Immature natural killer cell (primary cell): ENCODE data around the gene SYT14. TPM values are rescaled to one million over a fixed set of nuclear protein-coding genes. Genes with fewer than 3 reads are reported as not detected.
"Not testable (repeated sequence)": the region's sequence is repeated elsewhere in the genome, so short reads cannot be mapped to it uniquely, and the experiment has no call there.

Experiments used
- DNase-seq, 3 donors: peaks; one replicate each; pipeline ENCODE4 v3.0.0; 2022; ENCODE audit warnings: mixed read lengths in 1 of 3
- H3K27ac Mint-ChIP-seq, 6 donors: one replicate each; pipeline ENCODE4 v1.8.0; 2020; ENCODE audit warnings: mixed read lengths in 6 of 6, mild to moderate bottlenecking in 5 of 6, inconsistent platforms in 4 of 6, moderate library complexity in 3 of 6
- H3K27me3 Mint-ChIP-seq, 3 donors: one replicate each; pipeline ENCODE4 v1.8.0; 2020 to 2021; ENCODE audit warnings: low read depth in 3 of 3, mild to moderate bottlenecking in 3 of 3, mixed read lengths in 3 of 3, moderate library complexity in 3 of 3, inconsistent platforms in 1 of 3
- H3K36me3 Mint-ChIP-seq, 3 donors: one replicate each; pipeline ENCODE4 v1.8.0; 2020; ENCODE audit warnings: mixed read lengths in 3 of 3, inconsistent platforms in 2 of 3, mild to moderate bottlenecking in 2 of 3
- H3K4me1 Mint-ChIP-seq, 2 donors: one replicate each; pipeline ENCODE4 v1.8.0; 2020; ENCODE audit warnings: inconsistent platforms in 2 of 2, mild to moderate bottlenecking in 2 of 2, mixed read lengths in 2 of 2, moderate library complexity in 1 of 2
- H3K4me3 Mint-ChIP-seq, 5 donors: one replicate each; pipeline ENCODE4 v1.8.0; 2020; ENCODE audit warnings: mild to moderate bottlenecking in 5 of 5, mixed read lengths in 5 of 5, inconsistent platforms in 3 of 5, moderate library complexity in 3 of 5
- H3K9me3 Mint-ChIP-seq, 6 donors: one replicate each; pipeline ENCODE4 v1.8.0; 2020; ENCODE audit warnings: mild to moderate bottlenecking in 6 of 6, mixed read lengths in 6 of 6, inconsistent platforms in 4 of 6, moderate library complexity in 3 of 6
- polyA plus RNA-seq, 3 donors: library from polyadenylated mRNA; unstranded; fragments of 300-500 nt; fragmentation: Illumina TruSeq; gene quantifications; one replicate each; pipeline ENCODE4 v1.2.3, GENCODE V29; 2021

Gene SYT14
- polyA plus RNA-seq, 3 donors from 2014 or later = not detected

DNA sequence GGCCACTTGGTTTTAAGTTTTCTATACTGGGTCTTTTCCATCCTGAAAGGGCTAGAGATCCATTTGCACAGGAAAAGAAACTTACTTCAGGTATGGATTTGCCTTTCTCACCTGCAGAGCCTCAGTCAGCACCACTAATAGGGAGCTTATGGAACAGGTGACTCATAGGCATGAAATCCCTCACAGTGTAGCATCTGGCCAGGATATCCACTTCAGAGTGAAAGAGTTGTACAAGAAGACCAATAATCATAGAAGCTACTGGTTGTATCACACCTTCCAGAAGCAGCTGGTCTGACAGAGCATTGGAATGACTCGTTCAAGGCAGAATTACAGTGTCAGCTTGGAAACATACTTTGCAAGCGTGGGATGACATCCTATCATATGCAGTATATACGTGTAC is 26.3 kb upstream of the SYT14 start:
- no peak for DNase-seq
- H3K9me3 Mint-ChIP-seq = no peaks in the 10 kb centered on the region
- peaks cover 2 to 3% (median 2%) of the 10 kb centered on the region in 3 donors for H3K27me3 Mint-ChIP-seq
- H3K4me3 Mint-ChIP-seq = no peak overlapping the region
- H3K4me1 Mint-ChIP-seq = no peaks in the 10 kb centered on the region
- H3K36me3 Mint-ChIP-seq = no peaks in the 10 kb centered on the region
- H3K27ac Mint-ChIP-seq = no peak overlapping the region

- Mint-ChIP-seq H3K4me1 (no peaks in the 10 kb centered on the region), H3K36me3 (no peaks in the 10 kb centered on the region), H3K4me3 (no peak overlapping the region), H3K27me3 (peaks cover 2 to 3% (median 2%) of the 10 kb centered on the region in 3 donors), H3K9me3 (no peaks in the 10 kb centered on the region), H3K27ac (no peak overlapping the region)
- DNase-seq = no peak
These were observed 25.7 kb upstream of the SYT14 start for GRCh38 chr1:209912306-209912705.

DNA sequence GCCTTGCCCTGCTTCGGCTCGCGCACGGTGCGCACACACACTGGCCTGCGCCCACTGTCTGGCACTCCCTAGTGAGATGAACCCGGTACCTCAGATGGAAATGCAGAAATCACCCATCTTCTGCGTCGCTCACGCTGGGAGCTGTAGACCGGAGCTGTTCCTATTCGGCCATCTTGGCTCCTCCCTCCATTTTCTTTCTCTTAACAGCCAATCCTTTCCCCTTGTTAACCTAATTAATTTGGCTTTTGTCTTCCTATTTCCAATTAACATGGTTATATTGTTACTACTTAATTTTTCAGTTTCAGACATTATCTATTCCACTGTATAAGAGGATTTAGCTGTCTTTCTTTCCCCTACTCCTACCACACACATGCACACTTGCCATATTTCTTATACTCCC is 18.4 kb upstream of the SYT14 start:
- not testable (repeated sequence) for H3K9me3 Mint-ChIP-seq, H3K4me3 Mint-ChIP-seq, H3K27ac Mint-ChIP-seq, H3K27me3 Mint-ChIP-seq, H3K4me1 Mint-ChIP-seq, H3K36me3 Mint-ChIP-seq, DNase-seq

- no peaks in the 10 kb centered on the region for H3K27me3 Mint-ChIP-seq
- no peak overlapping the region for H3K4me3 Mint-ChIP-seq
- no peaks in the 10 kb centered on the region for H3K4me1 Mint-ChIP-seq
- H3K9me3 Mint-ChIP-seq = peaks cover 0 to 8% (median 5%) of the 10 kb centered on the region in 6 donors
- no peak overlapping the region for H3K27ac Mint-ChIP-seq
- H3K36me3 Mint-ChIP-seq = no peaks in the 10 kb centered on the region
- no peak for DNase-seq
These were observed 17.2 kb upstream of the SYT14 start for GRCh38 chr1:209920844-209921243.

GRCh38 chr1:209924390-209924789 is 13.6 kb upstream of the SYT14 start:
- Mint-ChIP-seq H3K27me3 (no peaks in the 10 kb centered on the region), H3K27ac (no peak overlapping the region), H3K4me1 (no peaks in the 10 kb centered on the region), H3K4me3 (no peak overlapping the region), H3K36me3 (no peaks in the 10 kb centered on the region), H3K9me3 (peaks cover 0 to 11% (median 5%) of the 10 kb centered on the region in 6 donors)
- no peak for DNase-seq

- H3K27ac Mint-ChIP-seq = no peak overlapping the region
- H3K4me1 Mint-ChIP-seq = no peaks in the 10 kb centered on the region
- H3K9me3 Mint-ChIP-seq = peaks cover 0 to 3% (median 0%) of the 10 kb centered on the region in 6 donors
- no peak overlapping the region for H3K4me3 Mint-ChIP-seq
- H3K27me3 Mint-ChIP-seq = peaks cover 0 to 6% (median 0%) of the 10 kb centered on the region in 3 donors
- no peaks in the 10 kb centered on the region for H3K36me3 Mint-ChIP-seq
- no peak for DNase-seq
These were observed 12.0 kb upstream of the SYT14 start for GRCh38 chr1:209926045-209926444.

- no peak for DNase-seq
- H3K4me1 Mint-ChIP-seq = no peaks in the 10 kb centered on the region
- peaks cover under 1 to 6% (median 2%) of the 10 kb centered on the region in 3 donors for H3K27me3 Mint-ChIP-seq
- H3K27ac Mint-ChIP-seq = no peak overlapping the region
- H3K36me3 Mint-ChIP-seq = no peaks in the 10 kb centered on the region
- H3K4me3 Mint-ChIP-seq = no peak overlapping the region
- peaks cover 0 to 3% (median 0%) of the 10 kb centered on the region in 6 donors for H3K9me3 Mint-ChIP-seq
These were observed 10.6 kb upstream of the SYT14 start for GRCh38 chr1:209927466-209927865.

DNA sequence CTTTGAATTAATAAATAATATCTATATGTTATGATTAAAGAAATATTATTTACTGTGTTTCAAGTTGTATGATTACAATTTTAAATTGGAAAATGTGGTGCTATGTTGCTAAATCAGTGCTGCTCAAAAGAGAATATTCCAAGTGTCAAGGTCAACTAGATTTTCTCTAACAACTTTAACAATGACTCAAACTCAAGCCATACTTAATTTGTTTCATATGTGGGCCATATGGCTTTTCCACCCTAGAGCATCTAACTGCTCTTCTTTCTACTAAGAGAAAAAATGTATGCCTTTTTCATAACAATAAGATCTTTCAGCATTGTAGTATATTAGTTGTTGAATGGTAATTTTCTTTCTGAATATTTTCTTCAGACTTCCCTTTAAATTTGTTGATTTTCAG is 8.3 kb upstream of the SYT14 start:
- Mint-ChIP-seq H3K4me1 (no peaks in the 10 kb centered on the region), H3K27ac (no peak overlapping the region), H3K27me3 (peaks cover 6 to 7% (median 6%) of the 10 kb centered on the region in 3 donors), H3K36me3 (no peaks in the 10 kb centered on the region), H3K9me3 (peaks cover 0 to 3% (median 0%) of the 10 kb centered on the region in 6 donors), H3K4me3 (no peak overlapping the region)
- no peak for DNase-seq

DNA sequence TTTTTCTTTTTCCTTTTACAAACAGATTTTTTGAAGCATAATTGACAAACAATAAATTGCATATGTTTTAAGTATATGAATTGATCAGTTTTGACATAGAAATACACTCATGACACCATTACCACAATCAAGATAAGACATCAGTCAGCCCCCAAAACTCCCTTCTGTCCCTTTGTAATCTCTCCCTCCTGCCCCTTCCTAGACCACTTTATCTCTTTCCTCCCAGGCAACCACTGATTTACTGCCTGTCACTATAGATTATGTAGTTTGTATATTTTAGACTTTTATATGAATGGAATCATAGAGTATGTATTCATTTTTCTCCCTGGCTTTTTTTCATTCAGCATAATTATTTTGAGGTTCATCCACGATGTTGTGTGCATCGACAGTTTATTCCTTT is 6.9 kb upstream of the SYT14 start:
- peaks cover 6 to 9% (median 6%) of the 10 kb centered on the region in 3 donors for H3K27me3 Mint-ChIP-seq
- no peak for DNase-seq
- no peak overlapping the region for H3K4me3 Mint-ChIP-seq
- H3K9me3 Mint-ChIP-seq = peaks cover 0 to 3% (median 0%) of the 10 kb centered on the region in 6 donors
- H3K4me1 Mint-ChIP-seq = no peaks in the 10 kb centered on the region
- H3K36me3 Mint-ChIP-seq = no peaks in the 10 kb centered on the region
- no peak overlapping the region for H3K27ac Mint-ChIP-seq

DNA sequence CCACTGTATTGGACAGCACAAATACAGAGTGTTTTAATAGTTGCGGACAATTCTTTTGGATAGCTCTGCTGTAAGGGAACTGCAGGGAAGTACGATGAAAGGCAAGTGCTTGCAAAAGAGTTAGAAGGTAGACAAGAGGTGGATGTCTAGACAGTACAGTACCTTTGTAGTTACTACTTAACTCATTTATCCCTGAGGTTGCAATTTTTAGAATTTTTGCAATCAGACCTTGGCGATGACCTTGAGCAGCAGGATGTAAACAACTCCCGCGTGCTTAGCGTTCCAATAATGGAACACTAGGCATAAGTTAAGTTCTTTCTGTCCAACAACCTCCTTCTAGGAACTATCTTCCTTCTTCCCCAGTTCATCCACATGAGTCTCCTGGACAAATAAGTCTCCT is 1.9 kb upstream of the SYT14 start:
- peaks cover 20 to 30% (median 24%) of the 10 kb centered on the region in 3 donors for H3K27me3 Mint-ChIP-seq
- no peak for DNase-seq
- H3K9me3 Mint-ChIP-seq = peaks cover 4 to 30% (median 7%) of the 10 kb centered on the region in 6 donors
- no peak overlapping the region for H3K27ac Mint-ChIP-seq
- H3K4me1 Mint-ChIP-seq = peaks cover 10 to 16% of the 10 kb centered on the region in 2 donors
- peaks cover 0 to 10% (median 5%) of the 10 kb centered on the region in 3 donors for H3K36me3 Mint-ChIP-seq
- no peak overlapping the region for H3K4me3 Mint-ChIP-seq

DNA sequence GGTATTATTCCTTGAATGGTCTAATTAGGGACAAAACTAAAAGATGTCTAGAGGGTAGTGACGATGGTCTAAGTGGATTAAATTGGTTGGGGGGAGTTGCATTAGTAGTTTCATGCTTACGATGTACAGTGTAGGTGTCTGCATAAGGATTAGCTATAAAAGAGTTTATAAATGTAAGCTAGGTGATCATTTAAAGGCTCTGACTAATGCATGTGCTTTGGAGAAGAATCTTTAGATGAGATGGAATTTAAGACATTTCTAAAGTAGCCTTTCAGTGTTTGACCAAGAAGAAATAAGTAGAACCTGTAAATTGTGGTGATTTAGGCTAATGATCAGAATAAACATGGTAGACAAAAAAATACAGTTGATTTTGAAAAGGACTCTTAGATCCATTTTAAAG is 7.4 kb downstream of the SYT14 start:
- no peak overlapping the region for H3K27ac Mint-ChIP-seq
- peaks cover 0 to 10% (median 1%) of the 10 kb centered on the region in 6 donors for H3K9me3 Mint-ChIP-seq
- H3K4me1 Mint-ChIP-seq = no peaks in the 10 kb centered on the region
- H3K4me3 Mint-ChIP-seq = no peak overlapping the region
- DNase-seq = no peak
- peaks cover 3 to 7% (median 3%) of the 10 kb centered on the region in 3 donors for H3K27me3 Mint-ChIP-seq
- no peaks in the 10 kb centered on the region for H3K36me3 Mint-ChIP-seq

GRCh38 chr1:209948155-209948554 is 10.1 kb downstream of the SYT14 start:
- Mint-ChIP-seq H3K27me3 (peaks cover 0 to 4% (median 1%) of the 10 kb centered on the region in 3 donors), H3K9me3 (no peaks in the 10 kb centered on the region), H3K4me3 (no peak overlapping the region), H3K27ac (no peak overlapping the region), H3K4me1 (no peaks in the 10 kb centered on the region), H3K36me3 (no peaks in the 10 kb centered on the region)
- DNase-seq = no peak

GRCh38 chr1:209956116-209956515 is 18.1 kb downstream of the SYT14 start:
- no peaks in the 10 kb centered on the region for H3K4me1 Mint-ChIP-seq
- H3K9me3 Mint-ChIP-seq = peaks cover 0 to 2% (median 0%) of the 10 kb centered on the region in 6 donors
- H3K27ac Mint-ChIP-seq = no peak overlapping the region
- H3K4me3 Mint-ChIP-seq = no peak overlapping the region
- peaks cover 0 to 8% (median 3%) of the 10 kb centered on the region in 3 donors for H3K27me3 Mint-ChIP-seq
- no peaks in the 10 kb centered on the region for H3K36me3 Mint-ChIP-seq
- DNase-seq = no peak

- Mint-ChIP-seq H3K4me3 (no peak overlapping the region), H3K36me3 (no peaks in the 10 kb centered on the region), H3K27ac (no peak overlapping the region), H3K9me3 (peaks cover 0 to 2% (median 0%) of the 10 kb centered on the region in 6 donors), H3K27me3 (peaks cover 0 to 3% (median 3%) of the 10 kb centered on the region in 3 donors), H3K4me1 (no peaks in the 10 kb centered on the region)
- no peak for DNase-seq
These were observed 21.6 kb downstream of the SYT14 start for GRCh38 chr1:209959623-209960022.

DNA sequence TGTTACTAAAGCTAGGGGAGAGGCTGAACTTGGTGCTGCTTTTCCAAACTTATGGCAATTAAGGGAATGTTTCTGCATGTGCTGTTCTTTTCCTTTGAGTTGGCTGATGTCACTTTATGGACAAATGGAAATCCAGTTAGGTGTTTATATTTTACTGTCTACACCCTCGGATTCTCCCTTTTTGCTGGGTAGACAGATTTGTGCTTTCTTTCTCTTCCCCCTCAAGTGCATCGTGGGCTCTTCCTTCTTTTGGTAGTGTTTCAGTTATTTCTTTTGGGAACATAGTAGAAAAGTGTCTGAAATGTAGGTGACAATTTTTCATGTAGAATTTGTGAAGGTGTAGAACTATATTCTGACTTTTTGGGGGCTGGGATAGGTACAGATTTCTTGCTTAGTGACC is 22.9 kb downstream of the SYT14 start:
- Mint-ChIP-seq H3K27me3 (peaks cover 0 to 3% (median 1%) of the 10 kb centered on the region in 3 donors), H3K4me1 (no peaks in the 10 kb centered on the region), H3K27ac (no peak overlapping the region), H3K4me3 (no peak overlapping the region), H3K36me3 (no peaks in the 10 kb centered on the region), H3K9me3 (peaks cover 0 to 1% (median 0%) of the 10 kb centered on the region in 6 donors)
- no peak for DNase-seq
